Measurements from ENCODE around the gene CLPX. TPM values are rescaled to one million over a fixed set of nuclear protein-coding genes. Genes with fewer than 3 reads are reported as not detected.
"Not testable (repeated sequence)": the region's sequence is repeated elsewhere in the genome, so short reads cannot be mapped to it uniquely, and the experiment has no call there.

CLPX gene
- total RNA-seq, 1 donor from 2014 or later = 62.8 TPM

DNA sequence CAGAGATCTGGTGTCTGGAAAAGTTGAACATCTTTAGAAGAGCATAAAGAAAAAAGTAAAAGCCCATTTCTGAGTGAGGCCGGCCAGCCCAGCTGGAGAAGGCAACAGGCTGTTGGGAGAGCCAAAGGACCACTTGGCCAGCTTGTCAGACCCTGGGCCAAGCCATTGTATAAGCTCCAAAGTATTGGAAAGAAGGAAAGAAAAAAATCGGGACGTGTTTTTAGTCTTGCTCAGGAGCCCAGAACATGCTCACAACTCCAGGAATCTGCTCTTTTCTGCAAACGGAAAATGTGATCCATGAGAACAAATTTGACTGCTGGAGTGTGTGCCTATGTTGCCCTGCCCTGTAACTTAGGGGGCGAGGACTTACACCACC is 10.4 kb upstream of the CLPX start:
- no peaks in the 10 kb centered on the region for H3K9me3 Mint-ChIP-seq

DNA sequence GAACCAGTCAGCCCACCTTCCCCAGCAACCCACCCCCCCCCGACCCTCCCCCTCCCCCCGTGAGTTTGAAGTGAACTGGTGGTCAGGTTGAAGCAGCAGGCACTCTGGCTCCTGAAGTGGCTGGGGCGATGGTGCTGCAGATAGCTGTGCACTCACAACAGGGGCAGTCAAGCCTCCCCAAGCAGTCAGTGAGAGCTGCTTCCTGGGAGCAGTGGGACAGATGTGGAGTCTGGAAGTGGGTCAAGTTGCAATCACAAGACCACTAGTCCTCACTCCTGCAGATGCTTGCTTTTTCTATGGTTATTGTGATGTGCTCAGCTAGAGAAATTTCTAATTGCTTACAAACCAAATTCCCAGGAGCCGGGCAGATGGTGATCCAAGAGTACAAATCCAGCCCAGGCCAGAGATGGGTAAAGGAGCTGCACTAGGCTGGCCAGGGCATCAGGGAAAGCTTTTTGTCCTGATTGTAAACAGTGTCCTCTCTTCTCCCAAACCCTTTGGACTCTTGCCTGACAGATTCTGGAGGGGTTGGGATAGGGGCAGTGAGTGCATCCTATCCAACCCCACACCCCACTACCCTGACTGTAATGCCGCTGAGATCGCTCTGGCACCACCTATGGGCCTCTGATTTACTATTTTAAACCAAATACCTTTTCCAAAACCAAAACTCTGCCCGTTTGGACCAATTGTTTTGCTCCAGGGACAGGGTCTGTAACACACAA is 9.8 kb upstream of the CLPX start:
- Mint-ChIP-seq H3K4me3 (no peak overlapping the region), H3K4me1 (no peaks in the 10 kb centered on the region), H3K27me3 (peaks cover 3% of the 10 kb centered on the region), H3K27ac (no peak overlapping the region), H3K9me3 (no peaks in the 10 kb centered on the region), H3K36me3 (ENCODE audit: low read depth) (no peaks in the 10 kb centered on the region)
- intact Hi-C loops (cut with micrococcal nuclease) = no loop called here
- no peak for DNase-seq

More for the DNA sequence above, 10.4 kb upstream of the CLPX start:
- peaks cover 6% of the 10 kb centered on the region for H3K27me3 Mint-ChIP-seq
- H3K4me1 Mint-ChIP-seq = no peaks in the 10 kb centered on the region
- H3K27ac Mint-ChIP-seq = no peak overlapping the region
- H3K36me3 Mint-ChIP-seq (ENCODE audit: low read depth) = no peaks in the 10 kb centered on the region
- no peak overlapping the region for H3K4me3 Mint-ChIP-seq
- DNase-seq = no peak
- intact Hi-C loops (cut with micrococcal nuclease) = no loop called here

DNA sequence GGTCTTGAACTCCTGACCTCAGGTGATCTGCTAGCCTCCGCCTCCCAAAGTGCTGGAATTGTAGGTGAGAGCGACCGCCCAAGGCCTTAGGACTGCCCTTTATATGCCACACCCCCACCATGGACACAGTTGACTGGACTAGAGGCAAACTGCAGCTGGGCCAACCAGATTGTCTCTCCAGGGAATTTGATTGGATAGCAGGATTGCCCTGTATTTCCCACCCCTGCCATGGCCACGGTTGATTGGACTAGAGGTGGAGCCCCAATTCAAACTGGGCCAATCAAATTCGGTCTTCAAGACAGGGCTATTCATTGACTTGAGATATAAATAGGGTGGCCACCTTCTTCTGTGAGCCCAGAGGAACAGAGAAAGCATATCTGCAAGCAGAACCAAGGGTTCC is 6.9 kb upstream of the CLPX start:
- intact Hi-C loops (cut with micrococcal nuclease) = no loop called here
- no peak overlapping the region for H3K27ac Mint-ChIP-seq
- no peak for DNase-seq
- peaks cover 5% of the 10 kb centered on the region for H3K27me3 Mint-ChIP-seq
- H3K4me3 Mint-ChIP-seq = no peak overlapping the region
- no peaks in the 10 kb centered on the region for H3K9me3 Mint-ChIP-seq
- no peaks in the 10 kb centered on the region for H3K36me3 Mint-ChIP-seq (ENCODE audit: low read depth)
- H3K4me1 Mint-ChIP-seq = no peaks in the 10 kb centered on the region

DNA sequence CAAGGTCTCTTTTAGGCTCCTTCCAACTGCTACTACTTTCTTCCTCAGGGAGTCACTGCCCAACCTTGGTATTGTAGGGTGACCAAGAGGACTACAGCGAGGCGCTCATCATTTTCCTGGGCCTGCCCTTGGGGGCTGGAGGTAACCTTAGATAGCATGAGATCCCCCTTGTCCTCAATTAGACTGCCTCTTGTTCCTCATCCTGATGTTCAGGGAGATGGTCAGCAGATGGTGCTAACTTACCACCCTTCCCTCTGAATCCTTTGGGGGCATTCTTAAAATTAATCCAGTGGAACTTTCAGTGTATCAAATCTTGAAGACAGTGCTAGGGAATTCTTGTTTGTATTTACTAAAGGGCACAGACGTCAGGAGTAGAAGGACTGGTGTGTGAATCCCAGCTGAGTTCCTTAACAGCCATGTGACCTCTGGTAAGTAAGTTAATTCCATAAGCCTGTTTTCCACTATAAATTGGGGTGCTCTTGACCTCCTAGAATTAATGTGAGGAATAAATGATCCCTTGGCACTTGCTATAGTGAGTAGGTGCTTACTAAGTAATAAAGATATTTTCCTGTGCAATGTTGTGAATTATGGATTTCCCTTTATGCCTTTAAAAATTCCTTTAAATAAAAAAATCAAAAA is 4.1 kb upstream of the CLPX start:
- Mint-ChIP-seq H3K27me3 (peaks cover 1% of the 10 kb centered on the region), H3K9me3 (no peaks in the 10 kb centered on the region), H3K4me3 (no peak overlapping the region), H3K36me3 (ENCODE audit: low read depth) (peaks cover 1% of the 10 kb centered on the region), H3K27ac (no peak overlapping the region), H3K4me1 (peaks cover 7% of the 10 kb centered on the region)
- intact Hi-C loops (cut with micrococcal nuclease) = loop anchor here (1.0 to 10.0 kb wide), 3 partner anchors 82 to 344 kb away; partner anchors contain the start of gene PLEKHO2
- peak; percentile 73 for DNase-seq

DNA sequence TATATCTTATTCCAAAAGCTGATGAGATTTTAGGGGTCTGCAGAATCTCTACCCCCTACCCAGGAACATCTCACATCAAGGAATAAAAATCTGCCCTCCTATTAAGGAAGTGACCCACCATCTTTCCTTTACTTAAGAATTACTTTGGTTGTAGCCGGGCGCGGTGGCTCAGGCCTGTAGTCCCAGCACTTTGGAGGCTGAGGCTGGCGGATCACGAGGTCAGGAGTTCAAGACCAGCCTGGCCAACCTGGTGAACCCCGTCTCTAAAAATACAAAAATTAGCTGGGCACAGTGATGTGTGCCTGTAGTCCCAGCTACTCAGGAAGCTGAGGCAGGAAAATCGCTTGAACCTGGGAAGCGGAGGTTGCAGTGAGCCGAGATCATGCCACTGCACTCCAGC is 3.3 kb upstream of the CLPX start:
- not testable (repeated sequence) for H3K27me3 Mint-ChIP-seq; H3K9me3 Mint-ChIP-seq; H3K4me3 Mint-ChIP-seq; H3K36me3 Mint-ChIP-seq (ENCODE audit: low read depth); DNase-seq; H3K27ac Mint-ChIP-seq
- intact Hi-C loops (cut with micrococcal nuclease) = loop anchor here (10.0 kb wide), 1 partner anchor 344 kb away; the partner anchor contains the start of gene PLEKHO2
- H3K4me1 Mint-ChIP-seq = peaks cover 10% of the 10 kb centered on the region

DNA sequence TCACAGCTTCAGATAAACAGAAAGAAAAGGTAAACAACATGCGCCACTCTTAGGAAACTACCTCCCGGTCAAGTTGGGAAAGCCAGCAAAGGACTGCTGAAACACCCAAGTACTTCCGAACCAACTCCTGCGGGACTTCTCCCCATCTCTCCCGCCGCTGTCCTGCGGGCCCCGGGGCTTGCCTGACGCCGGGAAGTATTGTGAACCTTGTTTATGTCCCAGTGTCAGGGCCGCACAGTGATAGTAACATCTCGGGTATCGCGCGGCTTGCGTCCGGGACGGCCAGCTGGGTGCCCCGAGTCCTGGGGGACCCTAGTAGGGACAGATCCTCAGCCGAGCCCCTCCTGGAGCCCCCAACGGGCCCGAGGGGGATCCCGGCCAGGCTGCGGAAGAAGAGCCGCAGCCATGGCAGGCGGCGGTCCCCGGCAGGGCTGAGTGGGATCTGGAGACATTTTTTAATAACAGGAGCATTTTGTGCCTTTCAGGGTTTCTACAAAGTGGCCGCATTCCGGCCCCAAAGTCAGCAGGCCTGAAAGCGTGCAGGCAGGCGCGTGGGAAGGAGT is 756 bp downstream of the CLPX start:
- H3K9me3 Mint-ChIP-seq = no peaks in the 10 kb centered on the region
- peak; percentile 85 for DNase-seq
- intact Hi-C loops (cut with micrococcal nuclease) = loop anchor here (10.0 kb wide), 1 partner anchor 340 kb away; the partner anchor contains the start of gene PLEKHO2
- peaks cover 1% of the 10 kb centered on the region for H3K27me3 Mint-ChIP-seq
- peaks cover 15% of the 10 kb centered on the region for H3K36me3 Mint-ChIP-seq (ENCODE audit: low read depth)
- peak overlapping the region; percentile 94 for H3K4me3 Mint-ChIP-seq
- peaks cover 22% of the 10 kb centered on the region for H3K4me1 Mint-ChIP-seq
- H3K27ac Mint-ChIP-seq = peak overlapping the region; percentile 91

DNA sequence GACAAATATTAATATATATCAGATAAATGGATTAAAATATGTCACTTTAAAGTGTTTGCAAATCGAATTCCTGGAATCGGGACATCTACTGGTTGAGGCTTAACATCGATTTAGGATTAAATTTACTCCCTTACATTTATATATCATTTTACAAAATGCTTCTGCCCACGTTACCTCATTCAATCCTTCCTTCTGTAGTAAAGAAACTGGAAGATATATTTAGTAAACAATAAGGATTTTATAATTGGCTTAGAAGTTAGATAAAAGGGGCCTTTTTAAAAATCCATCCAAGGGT is 1.3 kb downstream of the CLPX start:
- Mint-ChIP-seq H3K27ac (peak overlapping the region; percentile 91), H3K36me3 (ENCODE audit: low read depth) (peaks cover 16% of the 10 kb centered on the region), H3K4me1 (peaks cover 23% of the 10 kb centered on the region), H3K4me3 (peak overlapping the region; percentile 94), H3K9me3 (no peaks in the 10 kb centered on the region), H3K27me3 (no peaks in the 10 kb centered on the region)
- intact Hi-C loops (cut with micrococcal nuclease) = loop anchor here (10.0 kb wide), 1 partner anchor 339 kb away; the partner anchor contains the start of gene PLEKHO2
- DNase-seq = no peak

DNA sequence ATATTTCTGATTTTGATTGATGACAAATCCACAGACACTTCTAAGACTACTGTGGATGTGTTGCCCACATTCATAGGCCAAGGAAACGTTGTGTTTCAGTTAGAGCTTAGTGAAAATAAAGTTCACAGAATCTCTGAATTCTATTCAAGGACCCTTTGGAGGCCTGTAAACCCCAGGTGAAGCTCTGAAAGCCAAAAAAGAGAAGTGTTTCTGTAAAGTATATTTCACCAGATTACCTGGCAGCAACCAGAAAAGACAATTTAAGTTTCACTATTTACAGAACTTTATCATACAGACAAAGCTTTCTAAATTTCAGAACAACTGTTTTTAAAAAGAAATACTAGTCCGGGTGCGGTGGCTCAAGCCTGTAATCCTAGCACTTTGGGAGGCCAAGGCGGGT is 2.6 kb downstream of the CLPX start:
- H3K4me3 Mint-ChIP-seq = peak overlapping the region; percentile 94
- DNase-seq = no peak
- H3K4me1 Mint-ChIP-seq = peaks cover 24% of the 10 kb centered on the region
- intact Hi-C loops (cut with micrococcal nuclease) = loop anchor here (10.0 kb wide), 1 partner anchor 338 kb away; the partner anchor contains the start of gene PLEKHO2
- no peaks in the 10 kb centered on the region for H3K27me3 Mint-ChIP-seq
- peaks cover 21% of the 10 kb centered on the region for H3K36me3 Mint-ChIP-seq (ENCODE audit: low read depth)
- no peaks in the 10 kb centered on the region for H3K9me3 Mint-ChIP-seq
- H3K27ac Mint-ChIP-seq = no peak overlapping the region

DNA sequence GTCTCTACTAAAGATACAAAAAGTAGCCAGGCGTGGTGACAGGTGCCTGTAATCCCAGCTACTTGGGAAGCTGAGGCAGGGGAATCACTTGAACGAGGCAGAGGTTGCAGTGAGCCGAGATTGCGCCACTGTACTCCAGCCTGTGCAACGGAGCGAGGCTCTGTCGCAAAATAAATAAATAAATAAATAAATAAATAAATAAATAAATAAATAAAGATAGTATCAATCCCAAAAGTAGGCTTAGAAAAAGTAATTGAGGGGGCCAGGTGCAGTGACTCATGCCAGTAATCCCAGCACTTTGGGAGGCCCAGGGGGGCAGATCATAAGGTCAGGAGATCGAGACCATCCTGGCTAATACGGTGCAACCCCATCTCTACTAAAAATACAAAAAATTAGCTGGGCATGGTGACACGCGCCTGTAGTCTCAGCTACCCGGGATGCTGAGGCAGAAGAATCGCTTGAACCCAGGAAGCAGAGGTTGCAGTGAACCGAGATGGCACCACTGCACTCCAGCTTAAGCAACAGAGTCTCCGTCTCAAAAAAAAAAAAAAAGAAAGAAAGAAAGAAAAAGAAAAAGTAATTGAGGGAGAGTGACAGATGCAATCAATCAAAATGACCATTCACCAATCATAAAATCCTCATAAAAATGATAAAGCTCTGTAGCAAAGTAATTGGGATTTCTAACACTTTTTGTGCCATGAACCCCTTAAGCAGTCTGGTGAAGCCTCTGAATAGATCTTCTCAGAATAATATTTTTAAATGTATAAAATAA is 3.4 kb downstream of the CLPX start:
- not testable (repeated sequence) for H3K9me3 Mint-ChIP-seq, H3K4me3 Mint-ChIP-seq, DNase-seq, H3K27me3 Mint-ChIP-seq
- H3K36me3 Mint-ChIP-seq (ENCODE audit: low read depth) = peaks cover 21% of the 10 kb centered on the region
- intact Hi-C loops (cut with micrococcal nuclease) = loop anchor here (10.0 kb wide), 1 partner anchor 337 kb away; the partner anchor contains the start of gene PLEKHO2
- H3K4me1 Mint-ChIP-seq = peaks cover 24% of the 10 kb centered on the region
- H3K27ac Mint-ChIP-seq = peak overlapping the region; percentile 25

DNA sequence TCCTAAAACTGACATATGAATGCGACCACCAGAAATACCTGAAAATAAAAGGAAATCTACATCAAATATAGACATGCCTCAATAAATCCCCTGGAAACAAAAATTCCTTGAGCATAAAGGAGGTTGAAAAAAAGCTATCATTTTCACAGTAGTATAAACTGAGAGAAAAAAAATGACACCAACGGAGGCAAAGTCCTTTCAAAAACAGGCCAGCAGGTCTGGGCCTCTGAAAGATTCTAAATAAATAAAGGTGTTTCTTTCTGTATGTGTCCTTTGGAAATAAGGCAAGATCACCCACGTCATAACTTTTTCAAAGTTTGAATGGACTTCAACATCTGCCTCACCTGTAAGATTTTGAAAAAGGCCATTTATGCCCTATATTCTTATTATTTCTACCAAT is 5.0 kb downstream of the CLPX start:
- H3K9me3 Mint-ChIP-seq = no peaks in the 10 kb centered on the region
- no peaks in the 10 kb centered on the region for H3K27me3 Mint-ChIP-seq
- H3K4me3 Mint-ChIP-seq = no peak overlapping the region
- H3K27ac Mint-ChIP-seq = no peak overlapping the region
- DNase-seq = no peak
- intact Hi-C loops (cut with micrococcal nuclease) = loop anchor here (10.0 kb wide), 1 partner anchor 335 kb away; the partner anchor contains the start of gene PLEKHO2
- peaks cover 29% of the 10 kb centered on the region for H3K36me3 Mint-ChIP-seq (ENCODE audit: low read depth)
- H3K4me1 Mint-ChIP-seq = peaks cover 17% of the 10 kb centered on the region

DNA sequence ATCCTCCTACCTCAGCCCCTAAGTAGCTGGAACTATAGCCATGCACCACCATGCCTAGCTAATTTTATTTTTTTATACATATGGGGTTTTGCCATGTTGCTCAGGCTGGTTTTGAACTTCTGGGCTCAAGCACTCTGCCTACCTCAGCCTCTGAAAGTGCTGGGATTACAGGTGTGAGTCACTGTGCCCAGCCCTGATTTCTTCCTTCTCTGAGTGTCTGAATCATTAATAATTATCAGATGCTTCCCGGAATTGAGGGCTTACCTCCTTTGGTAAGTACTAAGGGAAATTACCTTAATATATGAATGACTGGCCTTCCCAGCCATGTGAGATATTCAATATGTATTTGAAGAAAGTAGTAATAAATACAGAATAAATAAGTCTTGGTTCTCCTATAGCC is 7.2 kb downstream of the CLPX start:
- H3K9me3 Mint-ChIP-seq = no peaks in the 10 kb centered on the region
- intact Hi-C loops (cut with micrococcal nuclease) = no loop called here
- H3K4me1 Mint-ChIP-seq = peaks cover 10% of the 10 kb centered on the region
- H3K4me3 Mint-ChIP-seq = no peak overlapping the region
- no peaks in the 10 kb centered on the region for H3K27me3 Mint-ChIP-seq
- no peak overlapping the region for H3K27ac Mint-ChIP-seq
- peaks cover 30% of the 10 kb centered on the region for H3K36me3 Mint-ChIP-seq (ENCODE audit: low read depth)
- no peak for DNase-seq

DNA sequence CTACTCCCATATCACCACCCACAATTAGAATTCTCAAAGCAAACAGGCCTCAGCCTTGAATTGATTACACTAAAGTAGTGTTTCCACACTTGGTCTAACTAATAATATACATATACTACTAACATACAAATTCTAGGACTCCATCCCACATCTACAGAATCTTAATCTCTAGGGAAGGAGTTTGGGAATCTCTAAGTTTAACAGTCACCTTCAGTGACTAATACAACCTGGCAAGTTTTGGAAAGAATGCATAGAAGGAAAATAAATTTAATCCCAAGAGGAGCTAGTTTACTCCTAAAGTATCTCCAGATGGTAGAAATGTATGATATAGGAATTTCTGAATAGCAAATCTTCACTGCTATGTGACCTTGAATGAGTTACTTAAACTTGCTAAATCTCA is 9.1 kb downstream of the CLPX start:
- intact Hi-C loops (cut with micrococcal nuclease) = no loop called here
- Mint-ChIP-seq H3K36me3 (ENCODE audit: low read depth) (peaks cover 35% of the 10 kb centered on the region), H3K27ac (no peak overlapping the region), H3K4me1 (peaks cover 2% of the 10 kb centered on the region), H3K9me3 (no peaks in the 10 kb centered on the region), H3K4me3 (no peak overlapping the region), H3K27me3 (no peaks in the 10 kb centered on the region)
- DNase-seq = no peak

DNA sequence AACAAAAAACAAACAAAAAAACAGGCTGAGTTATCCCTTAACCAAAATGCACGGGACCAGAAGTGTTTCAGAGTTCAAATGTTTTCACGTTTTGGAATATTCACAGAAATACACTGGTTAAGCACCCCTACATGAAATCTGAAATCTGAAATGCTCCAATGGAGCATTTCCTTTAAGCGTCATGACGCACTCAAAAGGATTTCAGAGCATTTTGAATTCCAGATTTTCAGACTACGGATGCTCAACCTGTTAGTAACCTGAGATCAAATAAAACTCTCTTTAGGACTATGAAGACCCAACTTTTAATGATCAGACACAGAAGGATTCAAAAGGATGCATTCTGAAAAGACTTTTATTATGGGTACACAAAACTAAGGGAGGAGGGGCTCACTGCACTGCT is 9.6 kb downstream of the CLPX start:
- H3K4me3 Mint-ChIP-seq = no peak overlapping the region
- no peaks in the 10 kb centered on the region for H3K9me3 Mint-ChIP-seq
- peaks cover 35% of the 10 kb centered on the region for H3K36me3 Mint-ChIP-seq (ENCODE audit: low read depth)
- DNase-seq = no peak
- H3K4me1 Mint-ChIP-seq = peaks cover 1% of the 10 kb centered on the region
- intact Hi-C loops (cut with micrococcal nuclease) = no loop called here
- no peaks in the 10 kb centered on the region for H3K27me3 Mint-ChIP-seq
- H3K27ac Mint-ChIP-seq = no peak overlapping the region

DNA sequence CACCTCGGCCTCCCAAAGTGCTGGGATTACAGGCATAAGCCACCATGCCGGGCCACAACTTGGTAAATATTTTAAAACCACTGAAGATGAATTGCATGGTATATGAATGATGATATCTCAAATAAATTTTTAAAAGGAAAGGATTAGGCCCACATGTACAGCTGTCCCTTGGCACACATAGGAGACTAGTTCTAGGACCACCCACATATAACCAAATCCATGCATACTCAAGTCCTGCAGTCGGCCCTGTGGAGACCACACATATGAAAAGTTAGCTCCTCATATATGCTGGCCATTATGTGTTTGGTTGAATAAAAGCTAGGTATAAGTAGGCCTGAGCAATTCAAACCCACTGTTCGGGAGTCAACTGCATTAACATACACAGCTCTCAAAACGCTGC is 10.6 kb downstream of the CLPX start:
- intact Hi-C loops (cut with micrococcal nuclease) = no loop called here
- DNase-seq = no peak
- Mint-ChIP-seq H3K27me3 (no peaks in the 10 kb centered on the region), H3K36me3 (ENCODE audit: low read depth) (peaks cover 35% of the 10 kb centered on the region), H3K4me1 (peaks cover 1% of the 10 kb centered on the region), H3K9me3 (no peaks in the 10 kb centered on the region), H3K27ac (no peak overlapping the region), H3K4me3 (no peak overlapping the region)
